A673 (cell line): Measurements from ENCODE around the gene MPPED2.

Experiments
- EZH2 ChIP-seq: fragments of 200-600 bp; sonication (generic); IDR thresholded peaks from 2 replicates; pipeline ENCODE4 v1.6.1; 2017; ENCODE audit warnings: borderline replicate concordance, low read depth, mild to moderate bottlenecking, mixed read lengths, antibody characterized with exemption, low read length; ENCODE audit not compliant: poor library complexity, severe bottlenecking
- TF ChIP-seq, protein P1 (sequence below): fragments of 300-800, 200-600 bp; sonication (generic); conservative IDR thresholded peaks from 2 replicates; pipeline ENCODE4 v1.5.1; 2017; ENCODE audit warnings: low read depth, mild to moderate bottlenecking, antibody characterized with exemption, low read length, moderate library complexity, mixed read lengths

DNA sequence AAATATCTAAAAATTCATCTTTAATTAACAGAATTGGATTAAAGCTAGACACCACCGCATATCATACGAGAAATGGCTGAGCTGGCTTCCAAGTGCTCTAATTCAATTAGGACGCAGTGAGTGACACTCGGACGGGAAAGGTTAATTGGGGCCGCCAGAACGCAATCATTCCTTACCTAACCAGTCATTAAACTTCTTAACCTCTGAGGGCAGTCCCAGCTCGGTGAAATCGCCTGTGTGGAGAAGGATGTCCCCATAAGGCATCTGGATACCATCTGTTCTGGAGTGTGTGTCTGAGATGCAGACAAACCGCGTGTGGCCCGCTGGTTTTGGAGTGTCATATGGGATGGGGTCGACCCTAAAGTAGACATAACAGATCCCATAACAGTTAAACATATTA is 50.3 kb downstream of the MPPED2 start:
- no peak for TF ChIP-seq EZH2
- TF ChIP-seq, protein P1, sequence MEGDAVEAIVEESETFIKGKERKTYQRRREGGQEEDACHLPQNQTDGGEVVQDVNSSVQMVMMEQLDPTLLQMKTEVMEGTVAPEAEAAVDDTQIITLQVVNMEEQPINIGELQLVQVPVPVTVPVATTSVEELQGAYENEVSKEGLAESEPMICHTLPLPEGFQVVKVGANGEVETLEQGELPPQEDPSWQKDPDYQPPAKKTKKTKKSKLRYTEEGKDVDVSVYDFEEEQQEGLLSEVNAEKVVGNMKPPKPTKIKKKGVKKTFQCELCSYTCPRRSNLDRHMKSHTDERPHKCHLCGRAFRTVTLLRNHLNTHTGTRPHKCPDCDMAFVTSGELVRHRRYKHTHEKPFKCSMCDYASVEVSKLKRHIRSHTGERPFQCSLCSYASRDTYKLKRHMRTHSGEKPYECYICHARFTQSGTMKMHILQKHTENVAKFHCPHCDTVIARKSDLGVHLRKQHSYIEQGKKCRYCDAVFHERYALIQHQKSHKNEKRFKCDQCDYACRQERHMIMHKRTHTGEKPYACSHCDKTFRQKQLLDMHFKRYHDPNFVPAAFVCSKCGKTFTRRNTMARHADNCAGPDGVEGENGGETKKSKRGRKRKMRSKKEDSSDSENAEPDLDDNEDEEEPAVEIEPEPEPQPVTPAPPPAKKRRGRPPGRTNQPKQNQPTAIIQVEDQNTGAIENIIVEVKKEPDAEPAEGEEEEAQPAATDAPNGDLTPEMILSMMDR, result no peak
